K562 (cell line): Measurements from ENCODE around the gene SNRPB. TPM values are rescaled to one million over a fixed set of nuclear protein-coding genes. Genes with fewer than 3 reads are reported as not detected.

ENCODE experiments used
- ATAC-seq: fragments of 200-7000 bp; cut with Tn5 transposase; 3 replicates; pipeline ENCODE4 v1.9.1; 2020; ENCODE audit warnings: moderate library complexity
- Bru-seq: library from RNA; stranded (reverse); fragments of 400-500 nt; gene quantifications from one replicate; lab custom pipeline; 2021; lab: Mats Ljungman, UMichigan
- BruChase-seq, 2 experiments: library from RNA; stranded (reverse); fragments of 400-500 nt; gene quantifications; one replicate each; lab custom pipeline; 2021; lab: Mats Ljungman, UMichigan
- BruUV-seq: library from RNA; stranded (reverse); fragments of 400-500 nt; replicated peaks from 2 replicates; lab custom pipeline; 2021; lab: Mats Ljungman, UMichigan
- CTCF ChIA-PET: fragments of 300-600 bp; formaldehyde crosslinking; extraction: SDS; loops from one replicate; lab custom pipeline; 2021; ENCODE audit warnings: low intra/inter-chr PET ratio; lab: Yijun Ruan, JAX
- POLR2A ChIA-PET: fragments of 300-600, 350-650 bp; sonication (Branson Sonifier 250); formaldehyde crosslinking; extraction: SDS; loops from one replicate; lab custom pipeline; 2021; ENCODE audit warnings: antibody characterized with exemption, inconsistent platforms; lab: Yijun Ruan, JAX
- DNase-seq, 4 experiments: peaks; one replicate each; pipeline versions ENCODE4 v3.0.0 to v3.0.0-alpha.2; 2011 to 2018; ENCODE audit warnings: low spot score in 3 of 4, mixed read lengths in 3 of 4; ENCODE audit errors: extremely low read depth in 1 of 4
- FAIRE-seq: peaks from 2 replicates; lab custom pipeline; 2011; peaks lifted over from hg19 to GRCh38; lab: Jason Lieb, UNC
- H2AFZ ChIP-seq: 2 replicates; pipeline ENCODE4 v1.6.0; 2011; ENCODE audit warnings: low read depth, low read length, control low read depth, inconsistent platforms
- H3K27ac ChIP-seq: fragments of 200-600 bp; 3 replicates; pipeline ENCODE4 v1.8.0; 2011; ENCODE audit warnings: low read depth, mild to moderate bottlenecking, control low read depth, inconsistent platforms, low read length, moderate library complexity, mixed read lengths; ENCODE audit errors: extremely low read depth
- H3K27me3 ChIP-seq, 2 experiments: fragments of 300-600 bp in 1 of 2; 2 replicates in 1 of 2; 3 replicates in 1 of 2; pipeline versions ENCODE4 v1.6.0 to v1.8.0; 2011; ENCODE audit warnings: inconsistent platforms in 2 of 2, low read length in 2 of 2, mild to moderate bottlenecking in 1 of 2, mixed read lengths in 1 of 2, moderate library complexity in 1 of 2; ENCODE audit not compliant: control insufficient read depth in 2 of 2, insufficient read depth in 2 of 2
- H3K36me3 ChIP-seq: fragments of 300-600 bp; 3 replicates; pipeline ENCODE4 v1.8.0; 2011; ENCODE audit warnings: mild to moderate bottlenecking, low read length, inconsistent platforms; ENCODE audit not compliant: control insufficient read depth, insufficient read depth
- H3K4me1 ChIP-seq, 2 experiments: fragments of 200-600 bp in 1 of 2; replicated peaks in 1 of 2; 2 replicates in 1 of 2; 3 replicates in 1 of 2; pipeline versions ENCODE4 v1.5.1 to v1.8.0; 2011; ENCODE audit warnings: inconsistent platforms in 2 of 2, low read length in 2 of 2, mild to moderate bottlenecking in 1 of 2, mixed read lengths in 1 of 2, moderate library complexity in 1 of 2; ENCODE audit not compliant: control insufficient read depth in 2 of 2, insufficient read depth in 2 of 2
- H3K4me2 ChIP-seq: 2 replicates; pipeline ENCODE4 v1.6.1; 2011; ENCODE audit warnings: low read length, control low read depth, inconsistent platforms, mixed read lengths; ENCODE audit not compliant: insufficient read depth
- H3K4me3 ChIP-seq: fragments of 200-600 bp; sonication (generic), shearing (Covaris generic); 2 replicates; pipeline ENCODE4 v1.5.1; 2016; ENCODE audit warnings: control low read depth, inconsistent platforms
- H3K79me2 ChIP-seq: fragments of 200-600 bp; 3 replicates; pipeline ENCODE4 v1.8.0; 2011; ENCODE audit warnings: low read length, inconsistent platforms; ENCODE audit not compliant: control insufficient read depth, insufficient read depth
- H3K9ac ChIP-seq, 2 experiments: 2 replicates each; pipeline versions ENCODE4 v1.6.0 to v1.6.1; 2011; ENCODE audit warnings: low read depth in 2 of 2, low read length in 2 of 2, control low read depth in 1 of 2, inconsistent platforms in 1 of 2, mild to moderate bottlenecking in 1 of 2, mixed read lengths in 1 of 2; ENCODE audit not compliant: insufficient read depth in 1 of 2
- H3K9me1 ChIP-seq: one replicate; pipeline ENCODE4 v1.6.0; 2011; ENCODE audit warnings: inconsistent platforms, mild to moderate bottlenecking, low read length, moderate library complexity; ENCODE audit not compliant: control insufficient read depth, insufficient read depth
- H3K9me3 ChIP-seq: replicated peaks from 2 replicates; pipeline ENCODE4 v1.5.1; 2011; ENCODE audit warnings: low read depth, low read length, inconsistent platforms; ENCODE audit not compliant: control insufficient read depth, insufficient read depth
- H4K20me1 ChIP-seq: replicated peaks from 2 replicates; pipeline ENCODE4 v1.6.1; 2011; ENCODE audit warnings: low read length, inconsistent platforms, mixed read lengths; ENCODE audit not compliant: control insufficient read depth, insufficient read depth
- FOXM1 ChIP-seq, 2 experiments: fragments of 450-650 bp in 1 of 2; sonication (generic) in 1 of 2; formaldehyde crosslinking in 1 of 2; IDR thresholded peaks; 2 replicates each; pipeline versions ENCODE4 v1.6.1 to v1.9.0; 2017 to 2022; ENCODE audit warnings: low read depth in 2 of 2, mild to moderate bottlenecking in 2 of 2, missing genetic modification reagents in 1 of 2, moderate library complexity in 1 of 2
- MAFG ChIP-seq: fragments of 450-650 bp; conservative IDR thresholded peaks from 2 replicates; pipeline ENCODE4 v1.6.1; 2016; ENCODE audit warnings: missing genetic modification characterization, missing compliant biosample characterization
- MAZ ChIP-seq, 2 experiments: fragments of 450-650 bp in 1 of 2; sonication (generic) in 1 of 2; formaldehyde crosslinking; IDR thresholded peaks in 1 of 2; conservative IDR thresholded peaks in 1 of 2; 2 replicates each; pipeline versions ENCODE4 v1.4.0 to v1.5.0; 2020; ENCODE audit warnings: mild to moderate bottlenecking in 1 of 2, missing genetic modification reagents in 1 of 2
- MITF ChIP-seq: IDR thresholded peaks from 2 replicates; pipeline ENCODE4 v1.6.1; 2014; ENCODE audit warnings: antibody characterized with exemption
- TOE1 ChIP-seq, 2 experiments: fragments of 450-650 bp in 1 of 2; sonication (generic) in 1 of 2; formaldehyde crosslinking in 1 of 2; IDR thresholded peaks; 2 replicates each; pipeline versions ENCODE4 v1.7.1 to v1.8.0; 2016 to 2022; ENCODE audit warnings: borderline replicate concordance in 2 of 2, mild to moderate bottlenecking in 2 of 2, antibody characterized with exemption in 1 of 2, inconsistent platforms in 1 of 2, low read depth in 1 of 2, missing genetic modification reagents in 1 of 2, moderate library complexity in 1 of 2
- TSHZ1 ChIP-seq: fragments of 250-450 bp; sonication (Bioruptor Pico); IDR thresholded peaks from 2 replicates; pipeline ENCODE4 v1.4.0; 2020; ENCODE audit warnings: mild to moderate bottlenecking, moderate library complexity
- ZNF253 ChIP-seq: fragments of 250-450 bp; sonication (Bioruptor Pico); conservative IDR thresholded peaks from 2 replicates; pipeline ENCODE4 v1.6.1; 2021; ENCODE audit warnings: mild to moderate bottlenecking
- WGBS: fragments of 100-300 bp; shearing (Covaris generic); methylation state at CpG from one replicate; pipeline ENCODE4 v1.1.6; 2016; ENCODE audit warnings: low coverage, mixed read lengths; ENCODE audit not compliant: insufficient coverage; ENCODE audit errors: missing lambda C conversion rate; 5-methylcytosine and 5-hydroxymethylcytosine counted together
- in situ Hi-C: fragments of 300-500 bp; cut with MboI; formaldehyde crosslinking; loops from 4 replicates; pipeline ENCODE4 v1.15.0; 2018; ENCODE audit warnings: inconsistent platforms, mixed read lengths
- intact Hi-C: fragments of 100-400 bp; cut with micrococcal nuclease; formaldehyde crosslinking; loops from 2 replicates; pipeline ENCODE4 v1.14.2; 2022
- long read RNA-seq, 3 experiments: library from polyadenylated mRNA in 2 of 3; library from RNA in 1 of 3; unstranded in 2 of 3; stranded (forward) in 1 of 3; transcript quantifications; one replicate each; pipeline ENCODE4 v2.0.0, GENCODE V29; 2019 to 2022
- polyA minus RNA-seq, 3 experiments: library from RNA; depleted of rRNA, polyadenylated mRNA; stranded (reverse); fragments of >200 nt; gene quantifications; 2 replicates each; pipeline ENCODE4 v1.2.3, GENCODE V29; 2011
- polyA plus RNA-seq, 8 experiments: library from polyadenylated mRNA; depleted of rRNA in 4 of 8; stranded (reverse) in 5 of 8; unstranded in 3 of 8; fragments of >200 nt; fragmentation: Nextera tagmentation in 2 of 8; fragmentation: Illumina TruSeq in 1 of 8; extraction: Ambion mirVana in 2 of 8; extraction: Trizol in 1 of 8; gene quantifications; 2 replicates each; pipeline versions ENCODE4 v1.2.1 to v1.2.3, GENCODE V29; 2011 to 2014; ENCODE audit warnings: inconsistent platforms in 1 of 8, missing spikeins in 1 of 8
- total RNA-seq, 7 experiments: library from RNA; depleted of rRNA in 6 of 7; stranded (reverse); fragments of >200 nt in 6 of 7; fragmentation: Illumina TruSeq in 2 of 7; extraction: Trizol in 2 of 7; gene quantifications; 2 replicates each; pipeline versions ENCODE4 v1.2.1 to v1.2.3, GENCODE V29; 2011 to 2021; ENCODE audit warnings: low replicate concordance in 1 of 7

Gene SNRPB
- total RNA-seq (2011; cell fraction: chromatin; rRNA removed; ENCODE audit: low replicate concordance), result 13.8 and 26.0 TPM in 2 replicates
- 47.4 TPM in 2 replicates for total RNA-seq (2011; cell fraction: nucleolus; rRNA removed)
- 29.4 and 35.5 TPM in 2 replicates for total RNA-seq (2011; cell fraction: nucleoplasm; rRNA removed)
- total RNA-seq (2014; rRNA removed), result 491 and 504 TPM in 2 replicates
- total RNA-seq (2014; rRNA removed; fragmentation: Illumina TruSeq; extraction: Trizol), result 181 and 186 TPM in 2 replicates
- total RNA-seq (2015; rRNA removed; fragmentation: Illumina TruSeq; extraction: Trizol), result 277 and 293 TPM in 2 replicates
- total RNA-seq (2021), result 428 and 431 TPM in 2 replicates
- polyA plus RNA-seq (2011; rRNA removed), result 266 and 369 TPM in 2 replicates
- polyA plus RNA-seq (2011; cell fraction: cytosol; rRNA removed), result 371 and 530 TPM in 2 replicates
- 158 and 219 TPM in 2 replicates for polyA plus RNA-seq (2011; cell fraction: nucleus; rRNA removed)
- polyA plus RNA-seq (2012), result 207 and 262 TPM in 2 replicates
- polyA plus RNA-seq (2014; fragmentation: Illumina TruSeq; extraction: Trizol), result 186 and 337 TPM in 2 replicates
- 10 to 100 TPM; 13.1 to 65.7 TPM for polyA plus RNA-seq (2014; fragmentation: Nextera tagmentation; extraction: Ambion mirVana)
- polyA plus RNA-seq (2014; rRNA removed), result 488 and 615 TPM in 2 replicates
- polyA minus RNA-seq (2011; rRNA and poly(A)+ RNA removed), result 96.2 and 112 TPM in 2 replicates
- 87.8 and 116 TPM in 2 replicates for polyA minus RNA-seq (2011; cell fraction: cytosol; rRNA and poly(A)+ RNA removed)
- polyA minus RNA-seq (2011; cell fraction: nucleus; rRNA and poly(A)+ RNA removed), result 22.9 and 56.0 TPM in 2 replicates
- Bru-seq, nascent RNA, result percentile 98 among the genes with signal in this experiment
- BruChase-seq, experiment 1, labeled RNA remaining after a 2-hour chase, result percentile 97 among the genes with signal in this experiment
- percentile 97 among the genes with signal in this experiment for BruChase-seq, experiment 2, labeled RNA remaining after a 6-hour chase
- long read RNA-seq, experiment 1, transcript SNRPB-202 (7 exons, 1,008 nt), result minor isoform, 328 of 833 reads
- long read RNA-seq, experiment 1, transcript SNRPB-201 (7 exons, 1,154 nt), result major isoform, 419 of 833 reads
- long read RNA-seq, experiment 1, partial matches to known transcripts, result 76 of 833 reads
- long read RNA-seq, experiment 1, other reads (novel, unspliced or antisense), result 9 of 833 reads
- long read RNA-seq, experiment 2, transcript SNRPB-202 (7 exons, 1,008 nt), result minor isoform, 248 of 634 reads
- long read RNA-seq, experiment 2, transcript SNRPB-201 (7 exons, 1,154 nt), result major isoform, 296 of 634 reads
- long read RNA-seq, experiment 2, partial matches to known transcripts, result 72 of 634 reads
- long read RNA-seq, experiment 2, other reads (novel, unspliced or antisense), result 18 of 634 reads
- long read RNA-seq, experiment 3, transcript SNRPB-202 (7 exons, 1,008 nt), result minor isoform, 186 of 465 reads
- long read RNA-seq, experiment 3, transcript SNRPB-201 (7 exons, 1,154 nt), result major isoform, 263 of 465 reads
- long read RNA-seq, experiment 3, partial matches to known transcripts, result 11 of 465 reads
- long read RNA-seq, experiment 3, other reads (novel, unspliced or antisense), result 5 of 465 reads

GRCh38 chr20:2470423-2471193, at the start of gene SNRPB:
TSS of gene SNRPB (minus strand) at chr20:2470789. CDS start at chr20:2470690, 99 bp downstream.
- intact Hi-C loops (loop anchor here (1.0 kb wide), 1 partner anchor 53 kb away; no protein-coding TSS in a partner anchor), in situ Hi-C loops (loop anchor here (5.0 kb wide), 1 partner anchor 52 kb away; no protein-coding TSS in a partner anchor)
- peaks cover 42% of the 10 kb centered on the region for H3K36me3 ChIP-seq
- H3K9me1 ChIP-seq, result peaks cover 6% of the 10 kb centered on the region
- H3K9ac ChIP-seq, result peak within 1 kb of the TSS; percentile 100
- H2AFZ ChIP-seq, result peak within 1 kb of the TSS; percentile 94
- H3K27ac ChIP-seq, result peak within 1 kb of the TSS; percentile 97
- H3K4me1 ChIP-seq, result peaks cover 6 to 7% of the 10 kb centered on the region in 2 experiments; a peak in 4 of 5 replicates
- ATAC-seq, result peak; percentile 99
- H3K4me2 ChIP-seq, result peak within 1 kb of the TSS; percentile 97
- peak within 1 kb of the TSS; percentile 98 for H3K4me3 ChIP-seq
- no peaks in the 10 kb centered on the region for H3K27me3 ChIP-seq
- peaks cover 51% of the 10 kb centered on the region for H3K79me2 ChIP-seq
- WGBS, result 2% methylated on average over 34 of the region's 53 CpGs
- peak; percentile 98 for FAIRE-seq
- ChIA-PET POLR2A (interaction anchor here (0.6 to 2.8 kb wide), 18 partner anchors 8 to 551 kb away, joined by 3 to 23 read pairs (median 6); partner anchors contain the start of genes NOP56 and ZNF343), CTCF (no interaction called here)
- H4K20me1 ChIP-seq, result peaks cover 35% of the 10 kb centered on the region
- TSS peak; percentile 55 for BruUV-seq
- H3K9me3 ChIP-seq, result no peaks in the 10 kb centered on the region
- peak; percentile 86 to 96 (median 89) for DNase-seq
- no peak for TF ChIP-seq FOXM1 (IDR thresholded peaks at IDR 0.05; ENCODE audit: low read depth)
- peak; percentile 83; the same call in 1 of the 2 replicates for TF ChIP-seq FOXM1 (CRISPR knock-in tag; IDR thresholded peaks at IDR 0.05; ENCODE audit: low read depth)
- TF ChIP-seq MAFG (tag), result no peak
- no peak for TF ChIP-seq MITF
- no peak for TF ChIP-seq TSHZ1 (CRISPR knock-in tag)
- TF ChIP-seq MAZ (CRISPR knock-in tag; conservative IDR thresholded peaks at IDR 0.05 in 1 of 2, IDR thresholded peaks at IDR 0.05 in 1 of 2), result peak; percentile 51 to 75; a peak in 3 of 4 replicates
- no peak for TF ChIP-seq ZNF253 (CRISPR knock-in tag)
- TF ChIP-seq TOE1 (IDR thresholded peaks at IDR 0.05; ENCODE audit: borderline replicate concordance), result peak; percentile 22; the same call in 1 of the 2 replicates
- peak; percentile 90; the same call in 1 of the 2 replicates for TF ChIP-seq TOE1 (CRISPR knock-in tag; IDR thresholded peaks at IDR 0.05; ENCODE audit: borderline replicate concordance, low read depth)
